Liver (tissue), 9 donors: ENCODE results near the gene CACNG3. TPM values are rescaled to one million over a fixed set of nuclear protein-coding genes. Genes with fewer than 3 reads are reported as not detected.

Experiments
- DNase-seq: peaks from one replicate; pipeline ENCODE4 v3.0.0-alpha.2; 2017; ENCODE audit warnings: low spot score
- H3K27ac ChIP-seq, 2 donors: one replicate each; pipeline ENCODE4 v1.7.0; 2013; ENCODE audit warnings: inconsistent platforms in 2 of 2, low read length in 2 of 2, control low read depth in 1 of 2, low read depth in 1 of 2, mild to moderate bottlenecking in 1 of 2
- H3K27me3 ChIP-seq, 4 donors: one replicate each; pipeline versions ENCODE4 v1.6.1 to v1.7.0; 2013; ENCODE audit warnings: low read length in 3 of 4, inconsistent platforms in 1 of 4, mild to moderate bottlenecking in 1 of 4, moderate library complexity in 1 of 4; ENCODE audit not compliant: control insufficient read depth in 4 of 4, insufficient read depth in 4 of 4
- H3K36me3 ChIP-seq, 4 donors: one replicate each; pipeline versions ENCODE4 v1.6.1 to v1.7.0; 2013; ENCODE audit warnings: low read length in 3 of 4, mild to moderate bottlenecking in 3 of 4, low read depth in 1 of 4, moderate library complexity in 1 of 4; ENCODE audit not compliant: control insufficient read depth in 4 of 4, insufficient read depth in 3 of 4
- H3K4me1 ChIP-seq, 4 donors: one replicate each; pipeline versions ENCODE4 v1.6.1 to v1.7.0; 2013; ENCODE audit warnings: low read length in 3 of 4, mild to moderate bottlenecking in 3 of 4, moderate library complexity in 1 of 4; ENCODE audit not compliant: control insufficient read depth in 4 of 4, insufficient read depth in 4 of 4
- H3K4me3 ChIP-seq, 3 donors: one replicate each; pipeline versions ENCODE4 v1.6.1 to v1.7.0; 2013; ENCODE audit warnings: low read length in 3 of 3, control low read depth in 1 of 3, low read depth in 1 of 3, mild to moderate bottlenecking in 1 of 3
- H3K9ac ChIP-seq, 2 donors: one replicate each; pipeline ENCODE4 v1.7.0; 2013; ENCODE audit warnings: low read length in 2 of 2, mild to moderate bottlenecking in 2 of 2, moderate library complexity in 2 of 2, control low read depth in 1 of 2, low read depth in 1 of 2
- H3K9me3 ChIP-seq, 4 donors: one replicate each; pipeline versions ENCODE4 v1.6.1 to v1.7.0; 2013; ENCODE audit warnings: low read length in 3 of 4; ENCODE audit not compliant: control insufficient read depth in 4 of 4
- EGR1 ChIP-seq, 2 donors: IDR thresholded peaks; 2 replicates each; pipeline ENCODE4 v1.6.1; 2016 to 2018; ENCODE audit warnings: antibody characterized with exemption in 2 of 2, low read depth in 2 of 2
- FOXA1 ChIP-seq: IDR thresholded peaks from 2 replicates; pipeline ENCODE4 v1.6.1; 2016; ENCODE audit warnings: antibody characterized with exemption
- FOXA2 ChIP-seq: IDR thresholded peaks from 2 replicates; pipeline ENCODE4 v1.6.1; 2016; ENCODE audit warnings: antibody characterized with exemption
- GABPA ChIP-seq, 2 donors: IDR thresholded peaks in 1 of 2; conservative IDR thresholded peaks in 1 of 2; 2 replicates each; pipeline ENCODE4 v1.6.1; 2016; ENCODE audit warnings: antibody characterized with exemption in 2 of 2, mild to moderate bottlenecking in 1 of 2, moderate library complexity in 1 of 2
- HNF4A ChIP-seq, 2 donors: conservative IDR thresholded peaks; 2 replicates each; pipeline ENCODE4 v1.6.1; 2016; ENCODE audit warnings: antibody characterized with exemption in 2 of 2, mild to moderate bottlenecking in 2 of 2
- HNF4G ChIP-seq: IDR thresholded peaks from 2 replicates; pipeline ENCODE4 v1.6.1; 2016; ENCODE audit warnings: antibody characterized with exemption
- JUND ChIP-seq, 2 donors: IDR thresholded peaks; 2 replicates each; pipeline ENCODE4 v1.6.1; 2016; ENCODE audit warnings: antibody characterized with exemption in 2 of 2
- NR2F2 ChIP-seq: IDR thresholded peaks from 2 replicates; pipeline ENCODE4 v1.6.1; 2016; ENCODE audit warnings: antibody characterized with exemption
- RXRA ChIP-seq, 2 donors: IDR thresholded peaks; 2 replicates each; pipeline ENCODE4 v1.6.1; 2017 to 2018; ENCODE audit warnings: antibody characterized with exemption in 2 of 2, mild to moderate bottlenecking in 1 of 2
- SP1 ChIP-seq: IDR thresholded peaks from 2 replicates; pipeline ENCODE4 v1.6.1; 2018; ENCODE audit warnings: antibody characterized with exemption, mild to moderate bottlenecking
- TAF1 ChIP-seq: conservative IDR thresholded peaks from 2 replicates; pipeline ENCODE4 v1.6.1; 2016; ENCODE audit warnings: antibody characterized with exemption, mild to moderate bottlenecking
- YY1 ChIP-seq: IDR thresholded peaks from 2 replicates; pipeline ENCODE4 v1.6.1; 2016; ENCODE audit warnings: antibody characterized with exemption, mild to moderate bottlenecking
- WGBS: extraction: QIAGEN DNeasy Blood & Tissue Kit; methylation state at CpG from one replicate; pipeline ENCODE4 v1.1.7; 2013; 5-methylcytosine and 5-hydroxymethylcytosine counted together
- polyA plus RNA-seq, 2 donors: library from polyadenylated mRNA; stranded (reverse) in 1 of 2; unstranded in 1 of 2; fragments of 200-250 nt in 1 of 2; fragments of >200 nt in 1 of 2; fragmentation: Nextera tagmentation in 1 of 2; extraction: Ambion mirVana in 1 of 2; gene quantifications; one replicate each; pipeline versions ENCODE4 v1.2.1 to v1.2.3, GENCODE V29; 2013 to 2015
- total RNA-seq, 2 donors: library from RNA; depleted of rRNA; stranded (reverse); fragments of >200 nt; gene quantifications; one replicate each; pipeline ENCODE4 v1.2.3, GENCODE V29; 2014
- TF ChIP-seq, protein P1 (sequence below): IDR thresholded peaks from 2 replicates; pipeline ENCODE4 v1.6.1; 2016; ENCODE audit warnings: antibody characterized with exemption
- TF ChIP-seq, protein P2 (sequence below): IDR thresholded peaks from 2 replicates; pipeline ENCODE4 v1.6.1; 2016; ENCODE audit warnings: antibody characterized with exemption, mild to moderate bottlenecking
- TF ChIP-seq, protein P3 (sequence below): fragments of 150-350 bp; IDR thresholded peaks from 2 replicates; pipeline ENCODE4 v1.5.1; 2017; ENCODE audit warnings: improper control_type of control experiment, low read depth, low read length; ENCODE audit not compliant: missing input control
- TF ChIP-seq, protein P4 (sequence below): IDR thresholded peaks from 2 replicates; pipeline ENCODE4 v1.6.1; 2016; ENCODE audit warnings: antibody characterized with exemption
- TF ChIP-seq, protein P5 (sequence below): IDR thresholded peaks from 2 replicates; pipeline ENCODE4 v1.6.1; 2016; ENCODE audit warnings: antibody characterized with exemption
- donor health status: healthy.
- donor health status: healthy.
- donor health status: healthy.
- donor health status: healthy.
- donor health status: healthy.

CACNG3 gene
- total and polyA plus RNA-seq, 4 donors = not detected

DNA sequence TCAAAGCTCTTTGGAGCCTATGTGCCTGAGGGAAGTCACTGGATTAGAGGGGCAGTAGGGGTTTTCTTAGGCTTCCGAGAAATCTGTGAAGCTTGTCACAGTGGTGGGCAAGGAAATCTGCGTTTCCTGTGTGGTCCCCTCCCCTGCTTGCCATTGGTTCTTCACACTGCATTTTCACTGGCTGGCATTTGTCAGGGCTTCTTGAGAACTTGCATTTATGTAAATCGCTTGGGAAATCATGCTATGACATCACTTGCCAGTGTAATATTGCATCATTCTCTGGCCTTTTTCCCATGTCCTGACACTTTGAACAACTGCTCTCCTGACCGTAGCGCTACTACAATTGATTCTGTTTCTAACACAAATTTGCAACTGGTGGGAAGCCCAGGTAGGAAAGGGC lies 1.8 kb downstream of the CACNG3 start:
- no peaks in the 10 kb centered on the region for H3K4me1 ChIP-seq
- H3K27ac ChIP-seq = no peak overlapping the region
- no peak overlapping the region for H3K9ac ChIP-seq
- 27% methylated on average over 5 of the region's 5 CpGs for WGBS
- H3K36me3 ChIP-seq = no peaks in the 10 kb centered on the region
- no peaks in the 10 kb centered on the region for H3K9me3 ChIP-seq
- no peak for DNase-seq
- H3K27me3 ChIP-seq = peaks cover 5 to 9% (median 7%) of the 10 kb centered on the region in 4 donors
- no peak overlapping the region for H3K4me3 ChIP-seq
- TF ChIP-seq FOXA2 = no peak
- no peak for TF ChIP-seq HNF4G
- TF ChIP-seq RXRA (IDR thresholded peaks at IDR 0.05) = no peak
- TF ChIP-seq JUND (IDR thresholded peaks at IDR 0.05) = no peak
- no peak for TF ChIP-seq EGR1 (IDR thresholded peaks at IDR 0.05; ENCODE audit: low read depth in 2 of 2)
- no peak for TF ChIP-seq TAF1
- TF ChIP-seq, protein P1, sequence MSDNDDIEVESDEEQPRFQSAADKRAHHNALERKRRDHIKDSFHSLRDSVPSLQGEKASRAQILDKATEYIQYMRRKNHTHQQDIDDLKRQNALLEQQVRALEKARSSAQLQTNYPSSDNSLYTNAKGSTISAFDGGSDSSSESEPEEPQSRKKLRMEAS = no peak
- no peak for TF ChIP-seq NR2F2
- TF ChIP-seq FOXA1 = no peak
- no peak for TF ChIP-seq YY1
- TF ChIP-seq, protein P2, sequence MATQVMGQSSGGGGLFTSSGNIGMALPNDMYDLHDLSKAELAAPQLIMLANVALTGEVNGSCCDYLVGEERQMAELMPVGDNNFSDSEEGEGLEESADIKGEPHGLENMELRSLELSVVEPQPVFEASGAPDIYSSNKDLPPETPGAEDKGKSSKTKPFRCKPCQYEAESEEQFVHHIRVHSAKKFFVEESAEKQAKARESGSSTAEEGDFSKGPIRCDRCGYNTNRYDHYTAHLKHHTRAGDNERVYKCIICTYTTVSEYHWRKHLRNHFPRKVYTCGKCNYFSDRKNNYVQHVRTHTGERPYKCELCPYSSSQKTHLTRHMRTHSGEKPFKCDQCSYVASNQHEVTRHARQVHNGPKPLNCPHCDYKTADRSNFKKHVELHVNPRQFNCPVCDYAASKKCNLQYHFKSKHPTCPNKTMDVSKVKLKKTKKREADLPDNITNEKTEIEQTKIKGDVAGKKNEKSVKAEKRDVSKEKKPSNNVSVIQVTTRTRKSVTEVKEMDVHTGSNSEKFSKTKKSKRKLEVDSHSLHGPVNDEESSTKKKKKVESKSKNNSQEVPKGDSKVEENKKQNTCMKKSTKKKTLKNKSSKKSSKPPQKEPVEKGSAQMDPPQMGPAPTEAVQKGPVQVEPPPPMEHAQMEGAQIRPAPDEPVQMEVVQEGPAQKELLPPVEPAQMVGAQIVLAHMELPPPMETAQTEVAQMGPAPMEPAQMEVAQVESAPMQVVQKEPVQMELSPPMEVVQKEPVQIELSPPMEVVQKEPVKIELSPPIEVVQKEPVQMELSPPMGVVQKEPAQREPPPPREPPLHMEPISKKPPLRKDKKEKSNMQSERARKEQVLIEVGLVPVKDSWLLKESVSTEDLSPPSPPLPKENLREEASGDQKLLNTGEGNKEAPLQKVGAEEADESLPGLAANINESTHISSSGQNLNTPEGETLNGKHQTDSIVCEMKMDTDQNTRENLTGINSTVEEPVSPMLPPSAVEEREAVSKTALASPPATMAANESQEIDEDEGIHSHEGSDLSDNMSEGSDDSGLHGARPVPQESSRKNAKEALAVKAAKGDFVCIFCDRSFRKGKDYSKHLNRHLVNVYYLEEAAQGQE = no peak
- TF ChIP-seq GABPA (IDR thresholded peaks at IDR 0.05 in 1 of 2, conservative IDR thresholded peaks at IDR 0.05 in 1 of 2) = no peak
- no peak for TF ChIP-seq HNF4A (conservative IDR thresholded peaks at IDR 0.05)
- TF ChIP-seq, protein P3, sequence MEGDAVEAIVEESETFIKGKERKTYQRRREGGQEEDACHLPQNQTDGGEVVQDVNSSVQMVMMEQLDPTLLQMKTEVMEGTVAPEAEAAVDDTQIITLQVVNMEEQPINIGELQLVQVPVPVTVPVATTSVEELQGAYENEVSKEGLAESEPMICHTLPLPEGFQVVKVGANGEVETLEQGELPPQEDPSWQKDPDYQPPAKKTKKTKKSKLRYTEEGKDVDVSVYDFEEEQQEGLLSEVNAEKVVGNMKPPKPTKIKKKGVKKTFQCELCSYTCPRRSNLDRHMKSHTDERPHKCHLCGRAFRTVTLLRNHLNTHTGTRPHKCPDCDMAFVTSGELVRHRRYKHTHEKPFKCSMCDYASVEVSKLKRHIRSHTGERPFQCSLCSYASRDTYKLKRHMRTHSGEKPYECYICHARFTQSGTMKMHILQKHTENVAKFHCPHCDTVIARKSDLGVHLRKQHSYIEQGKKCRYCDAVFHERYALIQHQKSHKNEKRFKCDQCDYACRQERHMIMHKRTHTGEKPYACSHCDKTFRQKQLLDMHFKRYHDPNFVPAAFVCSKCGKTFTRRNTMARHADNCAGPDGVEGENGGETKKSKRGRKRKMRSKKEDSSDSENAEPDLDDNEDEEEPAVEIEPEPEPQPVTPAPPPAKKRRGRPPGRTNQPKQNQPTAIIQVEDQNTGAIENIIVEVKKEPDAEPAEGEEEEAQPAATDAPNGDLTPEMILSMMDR = no peak

DNA sequence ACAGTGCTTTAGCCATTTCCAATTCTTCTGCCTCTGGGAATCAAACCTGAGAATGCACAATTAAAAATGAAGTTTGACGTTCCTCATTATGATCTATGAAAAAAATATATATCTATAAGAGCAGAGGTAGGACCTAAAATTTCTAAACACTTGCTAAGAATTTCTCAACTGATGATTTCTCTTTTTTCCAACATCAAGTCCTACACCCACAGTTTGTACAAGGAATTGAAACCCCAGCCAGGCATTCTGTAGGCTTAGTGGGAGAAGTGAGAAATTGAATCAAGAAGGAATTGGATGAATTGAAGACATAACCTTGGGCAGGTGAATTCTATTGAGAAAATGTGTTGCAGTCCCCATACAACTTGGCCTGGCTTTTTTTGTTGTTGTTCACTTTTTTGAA lies 2.7 kb downstream of the CACNG3 start:
- H3K27me3 ChIP-seq = peaks cover 5 to 9% (median 7%) of the 10 kb centered on the region in 4 donors
- no peak for DNase-seq
- TF ChIP-seq, protein P4, sequence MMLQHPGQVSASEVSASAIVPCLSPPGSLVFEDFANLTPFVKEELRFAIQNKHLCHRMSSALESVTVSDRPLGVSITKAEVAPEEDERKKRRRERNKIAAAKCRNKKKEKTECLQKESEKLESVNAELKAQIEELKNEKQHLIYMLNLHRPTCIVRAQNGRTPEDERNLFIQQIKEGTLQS = no peak
- no peak for TF ChIP-seq GABPA (IDR thresholded peaks at IDR 0.05 in 1 of 2, conservative IDR thresholded peaks at IDR 0.05 in 1 of 2)
- TF ChIP-seq, protein P2 = no peak
- no peak for TF ChIP-seq JUND (IDR thresholded peaks at IDR 0.05)
- no peak for TF ChIP-seq FOXA2
- no peak for TF ChIP-seq FOXA1
- TF ChIP-seq HNF4G = no peak
- no peak for TF ChIP-seq NR2F2
- TF ChIP-seq SP1 = no peak
- TF ChIP-seq, protein P1 = no peak
- no peak for TF ChIP-seq HNF4A (conservative IDR thresholded peaks at IDR 0.05)
- TF ChIP-seq, protein P5, sequence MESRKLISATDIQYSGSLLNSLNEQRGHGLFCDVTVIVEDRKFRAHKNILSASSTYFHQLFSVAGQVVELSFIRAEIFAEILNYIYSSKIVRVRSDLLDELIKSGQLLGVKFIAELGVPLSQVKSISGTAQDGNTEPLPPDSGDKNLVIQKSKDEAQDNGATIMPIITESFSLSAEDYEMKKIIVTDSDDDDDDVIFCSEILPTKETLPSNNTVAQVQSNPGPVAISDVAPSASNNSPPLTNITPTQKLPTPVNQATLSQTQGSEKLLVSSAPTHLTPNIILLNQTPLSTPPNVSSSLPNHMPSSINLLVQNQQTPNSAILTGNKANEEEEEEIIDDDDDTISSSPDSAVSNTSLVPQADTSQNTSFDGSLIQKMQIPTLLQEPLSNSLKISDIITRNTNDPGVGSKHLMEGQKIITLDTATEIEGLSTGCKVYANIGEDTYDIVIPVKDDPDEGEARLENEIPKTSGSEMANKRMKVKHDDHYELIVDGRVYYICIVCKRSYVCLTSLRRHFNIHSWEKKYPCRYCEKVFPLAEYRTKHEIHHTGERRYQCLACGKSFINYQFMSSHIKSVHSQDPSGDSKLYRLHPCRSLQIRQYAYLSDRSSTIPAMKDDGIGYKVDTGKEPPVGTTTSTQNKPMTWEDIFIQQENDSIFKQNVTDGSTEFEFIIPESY = no peak
- TF ChIP-seq EGR1 (IDR thresholded peaks at IDR 0.05; ENCODE audit: low read depth in 2 of 2) = no peak
- TF ChIP-seq RXRA (IDR thresholded peaks at IDR 0.05) = no peak
- no peaks in the 10 kb centered on the region for H3K9me3 ChIP-seq
- H3K4me3 ChIP-seq = no peak overlapping the region
- WGBS = 63% methylated on average over 1 of the region's 1 CpG
- no peak overlapping the region for H3K9ac ChIP-seq
- no peak overlapping the region for H3K27ac ChIP-seq
- no peaks in the 10 kb centered on the region for H3K36me3 ChIP-seq
- no peaks in the 10 kb centered on the region for H3K4me1 ChIP-seq
